HCT116 (cell line): ENCODE measurements around the gene OR4L1. TPM values are rescaled to one million over a fixed set of nuclear protein-coding genes. Genes with fewer than 3 reads are reported as not detected.

Source experiments
- ATAC-seq: fragments of 200-7000 bp; cut with Tn5 transposase; 2 replicates; pipeline ENCODE4 v1.9.1; 2020; ENCODE audit warnings: mild to moderate bottlenecking, moderate library complexity
- BruUV-seq: library from RNA; stranded (reverse); fragments of 400-500 nt; replicated peaks from 2 replicates; lab custom pipeline; 2021; lab: Mats Ljungman, UMichigan
- CTCF ChIA-PET: fragments of 300-600 bp; sonication (Branson Sonifier 250); formaldehyde crosslinking; loops from one replicate; lab custom pipeline; 2021; ENCODE audit warnings: antibody characterized with exemption; lab: Charles Lee
- POLR2A ChIA-PET: fragments of 300-600, 350-600 bp; sonication (Branson Sonifier 250); formaldehyde crosslinking; loops from one replicate; lab custom pipeline; 2021; ENCODE audit warnings: antibody characterized with exemption; lab: Charles Lee
- RAD21 ChIA-PET, 2 experiments: fragments of 300-600 bp; sonication (Branson Sonifier 250); formaldehyde crosslinking; loops; one replicate each; lab custom pipeline; 2023; ENCODE audit warnings: low total read pairs in 2 of 2; ENCODE audit not compliant: uncharacterized antibody in 2 of 2, unreplicated experiment in 2 of 2, low non-redundant PET in 1 of 2; lab: Charles Lee
- DNase-seq: peaks from one replicate; pipeline ENCODE4 v3.0.0-alpha.2; 2010; ENCODE audit warnings: low read depth, low spot score
- H2AFZ ChIP-seq: fragments of 200-600 bp; shearing (Covaris generic), sonication (generic); 2 replicates; pipeline ENCODE4 v1.6.1; 2017; ENCODE audit warnings: low read depth, mixed run types, mixed read lengths, antibody characterized with exemption, low read length; ENCODE audit not compliant: poor library complexity, severe bottlenecking
- H3K27ac ChIP-seq: 2 replicates; pipeline ENCODE4 v1.5.1; 2012; ENCODE audit warnings: low read depth, low read length
- H3K27me3 ChIP-seq: fragments of 200-600 bp; sonication (generic); 2 replicates; pipeline ENCODE4 v1.6.1; 2016; ENCODE audit warnings: mixed run types, low read length, mixed read lengths; ENCODE audit not compliant: insufficient read depth
- H3K36me3 ChIP-seq, 2 experiments: fragments of 200-500 bp in 1 of 2; fragments of 200-600 bp in 1 of 2; sonication (Bioruptor generic) in 1 of 2; sonication (generic) in 1 of 2; 2 replicates each; pipeline versions ENCODE4 v1.5.1 to v1.6.1; 2014 to 2016; ENCODE audit warnings: low read length in 2 of 2, inconsistent platforms in 1 of 2, mixed read lengths in 1 of 2, mixed run types in 1 of 2; ENCODE audit not compliant: insufficient read depth in 2 of 2, control insufficient read depth in 1 of 2
- H3K4me1 ChIP-seq, 2 experiments: fragments of 200-600 bp in 1 of 2; sonication (generic) in 1 of 2; 2 replicates each; pipeline versions ENCODE4 v1.5.1 to v1.6.1; 2012 to 2017; ENCODE audit warnings: low read length in 2 of 2, inconsistent platforms in 1 of 2, mild to moderate bottlenecking in 1 of 2, mixed read lengths in 1 of 2, mixed run types in 1 of 2, moderate library complexity in 1 of 2; ENCODE audit not compliant: insufficient read depth in 2 of 2, control insufficient read depth in 1 of 2
- H3K4me2 ChIP-seq: fragments of 200-600 bp; sonication (generic); 2 replicates; pipeline ENCODE4 v1.6.1; 2017; ENCODE audit warnings: mixed run types, low read length, mixed read lengths
- H3K4me3 ChIP-seq, 2 experiments: fragments of 200-600 bp in 1 of 2; sonication (generic) in 1 of 2; replicated peaks in 1 of 2; 2 replicates each; pipeline ENCODE4 v1.5.1; 2011 to 2016; ENCODE audit warnings: low read length in 2 of 2, control low read depth in 1 of 2, low read depth in 1 of 2, mild to moderate bottlenecking in 1 of 2, mixed read lengths in 1 of 2, mixed run types in 1 of 2
- H3K79me2 ChIP-seq: fragments of 200-600 bp; sonication (generic); 2 replicates; pipeline ENCODE4 v1.6.1; 2017; ENCODE audit warnings: mild to moderate bottlenecking, mixed run types, low read length, moderate library complexity, mixed read lengths; ENCODE audit not compliant: insufficient read depth
- H3K9ac ChIP-seq: fragments of 200-600 bp; sonication (generic); 2 replicates; pipeline ENCODE4 v1.6.1; 2016; ENCODE audit warnings: low read length, mixed read lengths
- H3K9me2 ChIP-seq: fragments of 200-600 bp; sonication (generic), shearing (Covaris generic); 2 replicates; pipeline ENCODE4 v1.6.1; 2017; ENCODE audit warnings: mixed run types, mild to moderate bottlenecking, moderate library complexity; ENCODE audit not compliant: insufficient read depth
- H3K9me3 ChIP-seq, 2 experiments: fragments of 200-500 bp in 1 of 2; fragments of 200-600 bp in 1 of 2; sonication (Bioruptor generic) in 1 of 2; sonication (generic) in 1 of 2; 2 replicates each; pipeline ENCODE4 v1.6.1; 2014 to 2017; ENCODE audit warnings: low read length in 2 of 2, mixed read lengths in 2 of 2, inconsistent platforms in 1 of 2, low read depth in 1 of 2, mild to moderate bottlenecking in 1 of 2, mixed run types in 1 of 2, moderate library complexity in 1 of 2; ENCODE audit not compliant: control insufficient read depth in 1 of 2, insufficient read depth in 1 of 2
- H4K20me1 ChIP-seq: fragments of 200-600 bp; sonication (generic), shearing (Covaris generic); 2 replicates; pipeline ENCODE4 v1.6.1; 2017; ENCODE audit warnings: mixed run types, mild to moderate bottlenecking, moderate library complexity; ENCODE audit not compliant: insufficient read depth
- ATF3 ChIP-seq: IDR thresholded peaks from 2 replicates; pipeline ENCODE4 v1.6.1; 2012
- CBX3 ChIP-seq: IDR thresholded peaks from 2 replicates; pipeline ENCODE4 v1.6.1; 2012; ENCODE audit warnings: low read depth
- CEBPB ChIP-seq: IDR thresholded peaks from 2 replicates; pipeline ENCODE4 v1.6.1; 2012; ENCODE audit warnings: low read depth
- CTCF ChIP-seq, 3 experiments: fragments of 200-600 bp in 1 of 3; sonication (generic) in 1 of 3; IDR thresholded peaks in 2 of 3; conservative IDR thresholded peaks in 1 of 3; 2 replicates each; pipeline ENCODE4 v1.5.1; 2012 to 2017; ENCODE audit warnings: low read depth in 2 of 3, low read length in 2 of 3, antibody characterized with exemption in 1 of 3, borderline replicate concordance in 1 of 3, control low read depth in 1 of 3, mild to moderate bottlenecking in 1 of 3, mixed read lengths in 1 of 3, mixed run types in 1 of 3, moderate library complexity in 1 of 3; ENCODE audit not compliant: insufficient read depth in 1 of 3
- EGR1 ChIP-seq: IDR thresholded peaks from 2 replicates; pipeline ENCODE4 v1.6.1; 2012; ENCODE audit warnings: low read depth
- EZH2 ChIP-seq: fragments of 200-600 bp; sonication (generic); IDR thresholded peaks from 2 replicates; pipeline ENCODE4 v1.6.1; 2017; ENCODE audit warnings: antibody characterized with exemption, mixed run types
- EZH2phosphoT487 ChIP-seq: fragments of 200-600 bp; IDR thresholded peaks from 2 replicates; pipeline ENCODE4 v1.6.1; 2018; ENCODE audit warnings: antibody characterized with exemption, borderline replicate concordance
- FOSL1 ChIP-seq: IDR thresholded peaks from 2 replicates; pipeline ENCODE4 v1.6.1; 2012; ENCODE audit warnings: low read depth
- JUND ChIP-seq: IDR thresholded peaks from 2 replicates; pipeline ENCODE4 v1.6.1; 2012
- POLR2A ChIP-seq: IDR thresholded peaks from 2 replicates; pipeline ENCODE4 v1.7.0; 2011; ENCODE audit warnings: borderline replicate concordance; ENCODE audit not compliant: insufficient read depth, insufficient read length; ENCODE audit errors: extremely low read depth
- POLR2AphosphoS5 ChIP-seq: IDR thresholded peaks from 2 replicates; pipeline ENCODE4 v1.6.1; 2011; ENCODE audit warnings: mild to moderate bottlenecking, low read depth, low read length, moderate library complexity
- RAD21 ChIP-seq: IDR thresholded peaks from 2 replicates; pipeline ENCODE4 v1.6.1; 2012; ENCODE audit warnings: low read depth, mild to moderate bottlenecking
- REST ChIP-seq: IDR thresholded peaks from 2 replicates; pipeline ENCODE4 v1.6.1; 2012; ENCODE audit warnings: low read depth
- SIN3A ChIP-seq: IDR thresholded peaks from 2 replicates; pipeline ENCODE4 v1.6.1; 2012; ENCODE audit warnings: low read depth
- SP1 ChIP-seq: IDR thresholded peaks from 2 replicates; pipeline ENCODE4 v1.6.1; 2012; ENCODE audit warnings: low read depth
- SRF ChIP-seq: IDR thresholded peaks from 2 replicates; pipeline ENCODE4 v1.6.1; 2012; ENCODE audit warnings: low read depth
- TCF7L2 ChIP-seq: IDR thresholded peaks from 2 replicates; pipeline ENCODE4 v1.7.0; 2011; ENCODE audit warnings: borderline replicate concordance, inconsistent platforms; ENCODE audit not compliant: insufficient read depth, insufficient read length; ENCODE audit errors: extremely low read depth
- YY1 ChIP-seq: IDR thresholded peaks from 2 replicates; pipeline ENCODE4 v1.6.1; 2011; ENCODE audit warnings: low read length, low read depth, moderate library complexity, mild to moderate bottlenecking; ENCODE audit not compliant: insufficient replicate concordance; ENCODE audit errors: extremely low read depth
- ZBTB33 ChIP-seq: IDR thresholded peaks from 2 replicates; pipeline ENCODE4 v1.6.1; 2011; ENCODE audit warnings: mild to moderate bottlenecking, low read length, moderate library complexity; ENCODE audit not compliant: insufficient replicate concordance; ENCODE audit errors: extremely low read depth
- ZFX ChIP-seq: fragments of 450-650 bp; IDR thresholded peaks from 2 replicates; pipeline ENCODE4 v1.6.1; 2017
- intact Hi-C: fragments of 100-400 bp; cut with micrococcal nuclease; formaldehyde crosslinking; loops from 2 replicates; pipeline ENCODE4 v1.10.0; 2022
- total RNA-seq: library from RNA; stranded (reverse); gene quantifications from one replicate; pipeline ENCODE4 v1.2.1, GENCODE V29; 2021; ENCODE audit not compliant: unreplicated experiment

OR4L1 gene
- total RNA-seq, 1 experiment from 2014 or later, result not detected

- DNase-seq (no peak), ATAC-seq (no peak)
- intact Hi-C loops, result no loop called here
- Histone ChIP-seq H3K9ac (no peak overlapping the region), H3K9me3 (no peaks in the 10 kb centered on the region; a peak in 1 of 4 replicates), H3K9me2 (no peaks in the 10 kb centered on the region), H3K27me3 (no peaks in the 10 kb centered on the region), H3K36me3 (no peaks in the 10 kb centered on the region)
- ChIA-PET CTCF (no interaction called here), RAD21 (no interaction called here)
- no TSS peak for BruUV-seq
- TF ChIP-seq CBX3, result no peak
- no peak for TF ChIP-seq RAD21
- TF ChIP-seq ZFX, result no peak
- TF ChIP-seq CTCF (IDR thresholded peaks at IDR 0.05 in 2 of 3, conservative IDR thresholded peaks at IDR 0.05 in 1 of 3; ENCODE audit: borderline replicate concordance in 1 of 3, insufficient read depth in 1 of 3, low read depth in 2 of 3, low read length in 2 of 3), result no peak
- no peak for TF ChIP-seq ATF3
- no peak for TF ChIP-seq ZBTB33
- no peak for TF ChIP-seq SP1
- no peak for TF ChIP-seq EZH2phosphoT487
- no peak for TF ChIP-seq REST
- no peak for TF ChIP-seq EZH2
- no peak for TF ChIP-seq EGR1
- TF ChIP-seq POLR2A, result no peak
- TF ChIP-seq SIN3A, result no peak
- no peak for TF ChIP-seq POLR2AphosphoS5
- TF ChIP-seq FOSL1, result no peak
- no peak for TF ChIP-seq JUND
- TF ChIP-seq SRF, result no peak
- TF ChIP-seq YY1, result no peak
- no peak for TF ChIP-seq TCF7L2
- TF ChIP-seq CEBPB, result no peak
- TF ChIP-seq, all 23 proteins: peak for 0
- H3K4me1 ChIP-seq, result no peaks in the 10 kb centered on the region; a peak in 1 of 4 replicates
- H4K20me1 ChIP-seq, result no peaks in the 10 kb centered on the region; the same call in 1 of the 2 replicates
- POLR2A ChIA-PET, result no interaction called here
- no peak overlapping the region for H3K4me2 ChIP-seq
- no peak overlapping the region for H3K27ac ChIP-seq
- no peak overlapping the region for H2AFZ ChIP-seq
- no peaks in the 10 kb centered on the region for H3K79me2 ChIP-seq
- H3K4me3 ChIP-seq, result no peak overlapping the region
Observed at GRCh38 chr14:20092050-20092449, 32.2 kb downstream of the OR4L1 start.
